ENCODE results near the gene CTNNA2. TPM values are rescaled to one million over a fixed set of nuclear protein-coding genes. Genes with fewer than 3 reads are reported as not detected.

CTNNA2 gene
- polyA plus RNA-seq, 2 of the 4 experiments (the other 2 are of a cell fraction), result 0.50 to 0.94 TPM

DNA sequence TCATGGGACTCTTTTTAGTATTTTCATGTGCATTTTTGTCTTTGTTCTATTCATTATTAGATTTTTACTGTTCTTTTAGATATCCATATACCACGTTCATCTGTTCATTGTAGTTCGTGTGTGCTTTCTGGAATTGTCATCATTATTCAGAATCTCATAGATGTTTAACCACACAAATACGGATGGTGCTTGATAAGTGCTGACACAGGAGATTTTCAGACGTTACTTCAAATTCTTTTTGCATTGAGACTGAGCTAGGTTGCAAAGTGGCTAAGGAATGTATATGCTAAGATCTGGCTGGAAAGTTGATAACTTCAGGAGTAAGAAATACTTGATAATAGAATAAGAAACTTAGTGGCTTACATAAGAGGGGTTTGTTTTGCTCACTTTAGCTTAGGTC is 153.6 kb downstream of the CTNNA2 start:
- no peak overlapping the region for H3K4me3 ChIP-seq
- H3K4me2 ChIP-seq, result no peak overlapping the region
- DNase-seq (ENCODE audit: low read depth in 1 of 2, low spot score in 1 of 2), result no peak
- no peak for ATAC-seq
- TF ChIP-seq MAFK (IDR thresholded peaks at IDR 0.05; ENCODE audit: partially characterized antibody) (peak; percentile 93), CBX2 (IDR thresholded peaks at IDR 0.05; ENCODE audit: borderline replicate concordance, low read depth) (no peak), CBX8 (IDR thresholded peaks at IDR 0.05) (no peak), MAZ (IDR thresholded peaks at IDR 0.05; ENCODE audit: borderline replicate concordance, low read depth, low read length) (no peak), TFCP2L1 (CRISPR knock-in tag; IDR thresholded peaks at IDR 0.05) (no peak)
- TF ChIP-seq, protein P1, sequence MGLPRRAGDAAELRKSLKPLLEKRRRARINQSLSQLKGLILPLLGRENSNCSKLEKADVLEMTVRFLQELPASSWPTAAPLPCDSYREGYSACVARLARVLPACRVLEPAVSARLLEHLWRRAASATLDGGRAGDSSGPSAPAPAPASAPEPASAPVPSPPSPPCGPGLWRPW (IDR thresholded peaks at IDR 0.05), result no peak
- ChIA-PET POLR2A (no interaction called here), CTCF (interaction anchor here (1.1 kb wide), 1 partner anchor 11 kb away, joined by 3 read pairs; no protein-coding TSS in a partner anchor)
- no peak overlapping the region for H3K27ac ChIP-seq
- no peaks in the 10 kb centered on the region for H3K4me1 ChIP-seq
- peak; percentile 59 for FAIRE-seq
- H3K9me3 ChIP-seq, result no peaks in the 10 kb centered on the region
- WGBS (ENCODE audit: missing lambda C conversion rate), result 37% methylated on average over 4 of the region's 4 CpGs

DNA sequence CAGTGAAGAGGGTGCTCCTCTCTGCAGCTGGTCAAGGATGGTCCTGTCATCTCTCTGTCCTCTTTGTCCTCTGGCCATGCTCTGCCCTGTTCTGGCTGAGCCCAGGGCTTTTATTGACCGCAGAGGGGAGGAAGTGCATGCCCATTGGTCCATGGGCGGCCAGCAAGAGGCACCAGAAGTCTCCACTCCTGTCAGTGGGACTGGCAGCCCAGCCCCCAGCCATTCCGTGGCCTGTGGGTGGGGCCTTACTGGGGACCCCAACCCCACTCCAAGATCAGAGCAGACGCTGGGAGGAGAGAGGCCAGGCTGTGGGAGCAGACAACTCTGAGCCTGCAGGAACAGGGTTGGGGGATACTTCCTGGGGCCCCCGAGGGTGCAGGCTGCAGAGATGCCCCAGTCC is 156.9 kb downstream of the CTNNA2 start:
- H3K27ac ChIP-seq, result peak overlapping the region; percentile 31 to 73; a peak in 3 of 6 replicates
- DNase-seq (ENCODE audit: low read depth in 1 of 2, low spot score in 1 of 2) (no peak), ATAC-seq (peak; percentile 39 to 44; a peak in 3 of 6 replicates), FAIRE-seq (no peak)
- no peaks in the 10 kb centered on the region for H3K4me1 ChIP-seq
- ChIA-PET POLR2A (no interaction called here), CTCF (interaction anchor here (1.0 to 1.6 kb wide), 7 partner anchors 14 to 207 kb away, joined by 3 to 4 read pairs (median 4); no protein-coding TSS in a partner anchor)
- H3K4me2 ChIP-seq, result peak overlapping the region; percentile 62
- 63% methylated on average over 1 of the region's 5 CpGs for WGBS (ENCODE audit: missing lambda C conversion rate)
- H3K9me3 ChIP-seq, result no peaks in the 10 kb centered on the region
- TF ChIP-seq, protein P2, sequence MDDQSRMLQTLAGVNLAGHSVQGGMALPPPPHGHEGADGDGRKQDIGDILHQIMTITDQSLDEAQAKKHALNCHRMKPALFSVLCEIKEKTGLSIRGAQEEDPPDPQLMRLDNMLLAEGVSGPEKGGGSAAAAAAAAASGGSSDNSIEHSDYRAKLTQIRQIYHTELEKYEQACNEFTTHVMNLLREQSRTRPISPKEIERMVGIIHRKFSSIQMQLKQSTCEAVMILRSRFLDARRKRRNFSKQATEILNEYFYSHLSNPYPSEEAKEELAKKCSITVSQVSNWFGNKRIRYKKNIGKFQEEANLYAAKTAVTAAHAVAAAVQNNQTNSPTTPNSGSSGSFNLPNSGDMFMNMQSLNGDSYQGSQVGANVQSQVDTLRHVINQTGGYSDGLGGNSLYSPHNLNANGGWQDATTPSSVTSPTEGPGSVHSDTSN (IDR thresholded peaks at IDR 0.05), result no peak
- no peak for TF ChIP-seq ZSCAN20 (CRISPR knock-in tag; IDR thresholded peaks at IDR 0.05)
- TF ChIP-seq NFE2L2 (conservative IDR thresholded peaks at IDR 0.05; ENCODE audit: low read length), result no peak
- TF ChIP-seq MAFK (IDR thresholded peaks at IDR 0.05; ENCODE audit: partially characterized antibody), result no peak
- TF ChIP-seq HDAC2 (IDR thresholded peaks at IDR 0.05), result no peak
- no peak for TF ChIP-seq KDM1A (IDR thresholded peaks at IDR 0.05; ENCODE audit: low read depth)
- TF ChIP-seq RNF2 (IDR thresholded peaks at IDR 0.05; ENCODE audit: borderline replicate concordance, low read depth), result no peak
- TF ChIP-seq FOSL2 (IDR thresholded peaks at IDR 0.05), result no peak
- no peak for TF ChIP-seq FOSL2 (CRISPR knock-in tag; IDR thresholded peaks at IDR 0.05)
- TF ChIP-seq EHF (CRISPR knock-in tag; IDR thresholded peaks at IDR 0.05), result no peak
- H3K4me3 ChIP-seq, result peak overlapping the region; percentile 18; the same call in 2 of the 3 replicates

DNA sequence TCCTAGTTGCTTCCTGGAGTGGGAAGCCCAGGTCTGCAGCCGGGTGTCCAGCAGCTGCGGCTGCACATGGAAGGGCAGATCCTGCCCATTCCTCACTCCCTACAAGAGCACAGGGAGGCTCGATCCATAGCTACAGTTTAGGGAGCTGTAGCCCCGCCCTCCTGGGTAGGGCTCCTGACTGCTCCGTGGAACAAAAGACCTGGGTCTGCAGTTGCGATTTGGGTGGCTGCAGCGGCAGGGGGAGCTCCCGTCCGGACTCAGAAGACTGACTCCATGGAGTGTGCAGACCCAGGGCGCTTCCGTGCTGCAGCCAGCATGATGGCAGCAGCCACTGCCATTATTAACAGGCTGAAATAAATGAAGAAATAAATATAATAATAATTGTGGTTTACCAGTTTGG is 157.3 kb downstream of the CTNNA2 start:
- Histone ChIP-seq H3K27ac (peak overlapping the region; percentile 31 to 73; a peak in 3 of 6 replicates), H3K9me3 (no peaks in the 10 kb centered on the region), H3K4me3 (peak overlapping the region; percentile 18; the same call in 2 of the 3 replicates), H3K4me1 (no peaks in the 10 kb centered on the region), H3K4me2 (peak overlapping the region; percentile 62)
- ATAC-seq (peak; percentile 96 to 100), FAIRE-seq (no peak), DNase-seq (ENCODE audit: low read depth in 1 of 2, low spot score in 1 of 2) (peak; percentile 14 to 74)
- CTCF ChIA-PET, result interaction anchor here (1.0 to 1.6 kb wide), 7 partner anchors 14 to 206 kb away, joined by 3 to 4 read pairs (median 4); no protein-coding TSS in a partner anchor
- POLR2A ChIA-PET, result no interaction called here
- TF ChIP-seq ZC3H11A (IDR thresholded peaks at IDR 0.05) (no peak), SMC3 (IDR thresholded peaks at IDR 0.05) (peak; percentile 39; the same call in 2 of the 3 replicates), RFX5 (IDR thresholded peaks at IDR 0.05) (no peak), RAD21 (conservative IDR thresholded peaks at IDR 0.05 in 1 of 2, IDR thresholded peaks at IDR 0.05 in 1 of 2) (peak; percentile 41 to 51; a peak in 4 of 5 replicates)
- TF ChIP-seq, protein P3, sequence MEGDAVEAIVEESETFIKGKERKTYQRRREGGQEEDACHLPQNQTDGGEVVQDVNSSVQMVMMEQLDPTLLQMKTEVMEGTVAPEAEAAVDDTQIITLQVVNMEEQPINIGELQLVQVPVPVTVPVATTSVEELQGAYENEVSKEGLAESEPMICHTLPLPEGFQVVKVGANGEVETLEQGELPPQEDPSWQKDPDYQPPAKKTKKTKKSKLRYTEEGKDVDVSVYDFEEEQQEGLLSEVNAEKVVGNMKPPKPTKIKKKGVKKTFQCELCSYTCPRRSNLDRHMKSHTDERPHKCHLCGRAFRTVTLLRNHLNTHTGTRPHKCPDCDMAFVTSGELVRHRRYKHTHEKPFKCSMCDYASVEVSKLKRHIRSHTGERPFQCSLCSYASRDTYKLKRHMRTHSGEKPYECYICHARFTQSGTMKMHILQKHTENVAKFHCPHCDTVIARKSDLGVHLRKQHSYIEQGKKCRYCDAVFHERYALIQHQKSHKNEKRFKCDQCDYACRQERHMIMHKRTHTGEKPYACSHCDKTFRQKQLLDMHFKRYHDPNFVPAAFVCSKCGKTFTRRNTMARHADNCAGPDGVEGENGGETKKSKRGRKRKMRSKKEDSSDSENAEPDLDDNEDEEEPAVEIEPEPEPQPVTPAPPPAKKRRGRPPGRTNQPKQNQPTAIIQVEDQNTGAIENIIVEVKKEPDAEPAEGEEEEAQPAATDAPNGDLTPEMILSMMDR (IDR thresholded peaks at IDR 0.05), result 0 out of 3 replicates have a peak, but pooled peaks have one; percentile 10
- WGBS (ENCODE audit: missing lambda C conversion rate), result 11% methylated on average over 11 of the region's 11 CpGs

Measured in A549 (cell line).